Myocyte (in vitro differentiated cells): Measurements from ENCODE around the gene ZNF286A. TPM values are rescaled to one million over a fixed set of nuclear protein-coding genes. Genes with fewer than 3 reads are reported as not detected.
"Not testable (repeated sequence)": the region's sequence is repeated elsewhere in the genome, so short reads cannot be mapped to it uniquely, and the experiment has no call there.

ENCODE experiments used
- DNase-seq: peaks from one replicate; pipeline ENCODE4 v3.0.0-alpha.2; 2012; ENCODE audit warnings: low read depth
- polyA plus RNA-seq: library from polyadenylated mRNA; unstranded; fragments of >200 nt; gene quantifications from one replicate; pipeline ENCODE4 v1.2.1, GENCODE V29; 2012; ENCODE audit warnings: missing spikeins
- total RNA-seq: library from RNA; depleted of rRNA; stranded (reverse); fragments of >200 nt; gene quantifications from 2 replicates; pipeline ENCODE4 v1.2.3, GENCODE V29; 2014

ZNF286A gene
- 36.0 and 55.3 TPM in 2 replicates for total RNA-seq
- 27.7 TPM for polyA plus RNA-seq

GRCh38 chr17:15699413-15699924, at the start of gene ZNF286A:
ZNF286A (plus strand) TSS chr17:15699752; CDS start chr17:15700330, 578 bp downstream.
- DNase-seq: peak; percentile 100

- DNase-seq: peak; percentile 49
Observed at GRCh38 chr17:15649861-15650421, 49.6 kb upstream of the ZNF286A start.

- peak; percentile 52 for DNase-seq
Observed at GRCh38 chr17:15650741-15651582, 48.6 kb upstream of the ZNF286A start.

GRCh38 chr17:15651583-15652110, 47.9 kb upstream of the ZNF286A start:
- peak; percentile 100 for DNase-seq

- no peak for DNase-seq
Observed at GRCh38 chr17:15652960-15653359, 46.6 kb upstream of the ZNF286A start.

GRCh38 chr17:15654401-15654800, 45.2 kb upstream of the ZNF286A start:
- not testable (repeated sequence) for DNase-seq

- peak; percentile 43 for DNase-seq
Observed at GRCh38 chr17:15654886-15655561, 44.5 kb upstream of the ZNF286A start.

GRCh38 chr17:15657868-15658267, 41.7 kb upstream of the ZNF286A start:
- no peak for DNase-seq

- no peak for DNase-seq
Observed at GRCh38 chr17:15658296-15658695, 41.3 kb upstream of the ZNF286A start.

- peak; percentile 55 for DNase-seq
Observed at GRCh38 chr17:15659236-15659635, 40.3 kb upstream of the ZNF286A start.

- DNase-seq: peak; percentile 75
Observed at GRCh38 chr17:15659663-15660062, 39.9 kb upstream of the ZNF286A start.

- DNase-seq: no peak
Observed at GRCh38 chr17:15660077-15660476, 39.5 kb upstream of the ZNF286A start.

GRCh38 chr17:15662681-15663080, 36.9 kb upstream of the ZNF286A start:
- peak; percentile 45 for DNase-seq

GRCh38 chr17:15663176-15663575, 36.4 kb upstream of the ZNF286A start:
- DNase-seq: peak; percentile 57

- peak; percentile 77 for DNase-seq
Observed at GRCh38 chr17:15663691-15664090, 35.9 kb upstream of the ZNF286A start.

- not testable (repeated sequence) for DNase-seq
Observed at GRCh38 chr17:15669526-15669925, 30.0 kb upstream of the ZNF286A start.

- DNase-seq: not testable (repeated sequence)
Observed at GRCh38 chr17:15674640-15675039, 24.9 kb upstream of the ZNF286A start.

- not testable (repeated sequence) for DNase-seq
Observed at GRCh38 chr17:15675991-15676390, 23.6 kb upstream of the ZNF286A start.

GRCh38 chr17:15683135-15683534, 16.4 kb upstream of the ZNF286A start:
- DNase-seq: not testable (repeated sequence)

GRCh38 chr17:15683824-15684478, 15.6 kb upstream of the ZNF286A start, which contains the start of gene TRIM16:
TRIM16 (minus strand) TSS chr17:15684311; CDS start chr17:15651609, 32,702 bp downstream.
- peak; percentile 78 for DNase-seq

- DNase-seq: not testable (repeated sequence)
Observed at GRCh38 chr17:15687494-15687893, 12.1 kb upstream of the ZNF286A start.
